Mesenchymal stem cell (in vitro differentiated cells and primary cell): ENCODE results near the gene LMBRD2. TPM values are rescaled to one million over a fixed set of nuclear protein-coding genes. Genes with fewer than 3 reads are reported as not detected.
A peak's percentile ranks its signal among the peaks of the same experiment; 100 is the strongest.
"Not testable (repeated sequence)": the region's sequence is repeated elsewhere in the genome, so short reads cannot be mapped to it uniquely, and the experiment has no call there.

Experiments used
- DNase-seq: peaks from one replicate; pipeline ENCODE4 v3.0.0-alpha.2; 2013
- H2AFZ ChIP-seq: one replicate; pipeline ENCODE4 v1.6.1; 2013; ENCODE audit warnings: low read depth, mild to moderate bottlenecking, control low read depth, inconsistent platforms, low read length, moderate library complexity
- H2AK5ac ChIP-seq: 2 replicates; pipeline ENCODE4 v1.6.1; 2013; ENCODE audit warnings: low read length, moderate library complexity, mild to moderate bottlenecking, inconsistent platforms; ENCODE audit not compliant: severe bottlenecking
- H2BK120ac ChIP-seq: one replicate; pipeline ENCODE4 v1.6.1; 2013; ENCODE audit warnings: low read depth, mild to moderate bottlenecking, inconsistent platforms, low read length, moderate library complexity
- H2BK12ac ChIP-seq, 2 experiments: one replicate each; pipeline ENCODE4 v1.6.1; 2013; ENCODE audit warnings: inconsistent platforms in 2 of 2, low read length in 2 of 2, mild to moderate bottlenecking in 2 of 2, moderate library complexity in 2 of 2, control low read depth in 1 of 2
- H2BK15ac ChIP-seq: one replicate; pipeline ENCODE4 v1.6.1; 2013; ENCODE audit warnings: mild to moderate bottlenecking, low read depth, inconsistent platforms; ENCODE audit not compliant: poor library complexity, severe bottlenecking
- H2BK5ac ChIP-seq: 2 replicates; pipeline ENCODE4 v1.6.1; 2013; ENCODE audit warnings: low read depth, mild to moderate bottlenecking, low read length, control low read depth, inconsistent platforms; ENCODE audit not compliant: poor library complexity, severe bottlenecking
- H3K14ac ChIP-seq, 2 experiments: one replicate each; pipeline ENCODE4 v1.6.1; 2013; ENCODE audit warnings: inconsistent platforms in 2 of 2, low read length in 2 of 2, control low read depth in 1 of 2, mild to moderate bottlenecking in 1 of 2, moderate library complexity in 1 of 2
- H3K18ac ChIP-seq, 2 experiments: one replicate each; pipeline ENCODE4 v1.6.1; 2013; ENCODE audit warnings: inconsistent platforms in 2 of 2, low read length in 2 of 2, control low read depth in 1 of 2, low read depth in 1 of 2, mild to moderate bottlenecking in 1 of 2
- H3K23ac ChIP-seq, 2 experiments: one replicate each; pipeline ENCODE4 v1.6.1; 2013; ENCODE audit warnings: inconsistent platforms in 2 of 2, low read length in 2 of 2, mild to moderate bottlenecking in 2 of 2, moderate library complexity in 2 of 2, control low read depth in 1 of 2
- H3K27ac ChIP-seq: 2 replicates; pipeline ENCODE4 v1.5.1; 2013; ENCODE audit warnings: mild to moderate bottlenecking, moderate library complexity, low read length, control low read depth, inconsistent platforms; ENCODE audit not compliant: poor library complexity, severe bottlenecking
- H3K27me3 ChIP-seq, 2 experiments: 2 replicates each; pipeline versions ENCODE4 v1.6.1 to v1.7.0; 2013; ENCODE audit warnings: low read length in 2 of 2, mild to moderate bottlenecking in 2 of 2, moderate library complexity in 2 of 2, control low read depth in 1 of 2, inconsistent platforms in 1 of 2; ENCODE audit not compliant: control insufficient read depth in 1 of 2, insufficient read depth in 1 of 2
- H3K36me3 ChIP-seq, 2 experiments: 2 replicates each; pipeline versions ENCODE4 v1.6.1 to v1.7.0; 2013; ENCODE audit warnings: low read length in 2 of 2, control low read depth in 1 of 2, inconsistent platforms in 1 of 2, low read depth in 1 of 2, mild to moderate bottlenecking in 1 of 2; ENCODE audit not compliant: insufficient read depth in 2 of 2, control insufficient read depth in 1 of 2
- H3K4ac ChIP-seq, 2 experiments: one replicate each; pipeline ENCODE4 v1.6.1; 2013; ENCODE audit warnings: inconsistent platforms in 2 of 2, low read length in 2 of 2, mild to moderate bottlenecking in 2 of 2, moderate library complexity in 2 of 2, control low read depth in 1 of 2, low read depth in 1 of 2
- H3K4me1 ChIP-seq: 2 replicates; pipeline ENCODE4 v1.6.1; 2013; ENCODE audit warnings: low read depth, low read length, control low read depth; ENCODE audit not compliant: control insufficient read depth, insufficient read depth
- H3K4me2 ChIP-seq: 2 replicates; pipeline ENCODE4 v1.6.1; 2013; ENCODE audit warnings: low read length, mild to moderate bottlenecking, inconsistent platforms; ENCODE audit not compliant: poor library complexity, severe bottlenecking
- H3K4me3 ChIP-seq, 2 experiments: 2 replicates each; pipeline versions ENCODE4 v1.5.1 to v1.7.0; 2013; ENCODE audit warnings: low read length in 2 of 2, mild to moderate bottlenecking in 2 of 2, control low read depth in 1 of 2, low read depth in 1 of 2; ENCODE audit not compliant: insufficient read depth in 1 of 2
- H3K79me1 ChIP-seq: replicated peaks from 2 replicates; pipeline ENCODE4 v1.6.1; 2013; ENCODE audit warnings: mild to moderate bottlenecking, control low read depth, low read length, inconsistent platforms; ENCODE audit not compliant: poor library complexity, severe bottlenecking
- H3K9ac ChIP-seq: 2 replicates; pipeline ENCODE4 v1.7.0; 2013; ENCODE audit warnings: mild to moderate bottlenecking, low read length, moderate library complexity
- H3K9me3 ChIP-seq: 2 replicates; pipeline ENCODE4 v1.7.0; 2013; ENCODE audit warnings: mild to moderate bottlenecking, low read length; ENCODE audit not compliant: control insufficient read depth
- H4K8ac ChIP-seq: one replicate; pipeline ENCODE4 v1.6.1; 2013; ENCODE audit warnings: inconsistent platforms, mild to moderate bottlenecking, low read length, moderate library complexity
- H4K91ac ChIP-seq: one replicate; pipeline ENCODE4 v1.6.1; 2013; ENCODE audit warnings: mild to moderate bottlenecking, low read length, inconsistent platforms
- WGBS: methylation state at CpG from one replicate; pipeline ENCODE4 v1.1.7; 2013; ENCODE audit warnings: mixed read lengths; 5-methylcytosine and 5-hydroxymethylcytosine counted together
- polyA plus RNA-seq, 2 experiments: library from polyadenylated mRNA; stranded (reverse); fragments of 200-250 nt; gene quantifications; one replicate each; pipeline ENCODE4 v1.2.3, GENCODE V29; 2013

Gene LMBRD2
- 3.8 TPM for polyA plus RNA-seq (2013, experiment 1 of 2)
- polyA plus RNA-seq (2013, experiment 2 of 2), result 3.6 TPM

DNA sequence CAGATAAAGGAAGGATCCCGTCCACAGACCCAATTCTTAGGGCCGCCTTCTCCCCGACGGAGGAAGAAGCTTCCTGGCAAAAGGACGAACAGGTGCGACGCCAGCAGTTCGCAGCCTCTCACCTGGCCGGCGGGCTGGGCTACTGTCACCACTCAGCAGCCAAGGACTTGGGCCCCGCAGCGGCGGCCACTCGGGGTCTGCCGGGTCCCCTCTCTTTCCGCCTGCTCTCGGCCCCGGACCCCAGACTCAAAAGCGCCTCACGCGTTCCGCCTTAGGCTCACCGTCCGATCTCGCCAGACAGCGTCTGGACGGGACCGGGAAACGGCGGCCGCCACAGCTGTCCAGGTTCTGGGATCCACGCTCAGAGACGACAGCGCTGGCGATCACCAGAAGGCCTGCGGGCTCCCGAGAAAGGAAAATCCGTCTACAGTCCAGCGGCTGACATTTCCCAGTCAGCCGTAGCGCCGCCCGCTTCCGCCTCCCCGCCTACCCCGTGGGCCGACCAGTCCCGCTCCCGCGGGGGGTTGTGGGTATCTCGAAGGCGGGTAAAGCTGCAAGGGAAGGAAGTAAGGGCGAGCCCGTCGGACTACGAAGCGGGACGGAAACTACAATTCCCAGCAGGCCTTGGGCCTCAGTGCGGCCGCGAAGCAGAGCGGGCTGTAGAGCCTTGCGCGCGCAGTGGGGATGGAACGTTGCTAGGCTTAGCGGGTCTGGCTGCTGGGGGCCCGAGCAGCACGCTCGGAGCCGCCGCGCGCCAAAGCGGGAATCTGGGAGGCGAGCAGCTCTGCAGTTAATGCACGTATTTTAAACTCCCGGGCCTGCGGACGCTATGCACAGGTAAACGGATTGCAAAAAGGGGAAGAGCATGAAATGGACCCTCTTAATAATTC, at the start of gene LMBRD2, which contains the start of gene SKP2:
LMBRD2 (minus strand) TSS at position 454 of the 890 bp plus-strand sequence. CDS start 8,538 bp downstream, outside the sequence.
SKP2 (plus strand) TSS at position 678 of the 890 bp plus-strand sequence; CDS start at position 830, 152 bp downstream.
- peak within 1 kb of the TSS; percentile 93 for H3K4me2 ChIP-seq
- peak; percentile 99 for DNase-seq
- WGBS, result under 1% methylated on average over 80 of the region's 81 CpGs

DNA sequence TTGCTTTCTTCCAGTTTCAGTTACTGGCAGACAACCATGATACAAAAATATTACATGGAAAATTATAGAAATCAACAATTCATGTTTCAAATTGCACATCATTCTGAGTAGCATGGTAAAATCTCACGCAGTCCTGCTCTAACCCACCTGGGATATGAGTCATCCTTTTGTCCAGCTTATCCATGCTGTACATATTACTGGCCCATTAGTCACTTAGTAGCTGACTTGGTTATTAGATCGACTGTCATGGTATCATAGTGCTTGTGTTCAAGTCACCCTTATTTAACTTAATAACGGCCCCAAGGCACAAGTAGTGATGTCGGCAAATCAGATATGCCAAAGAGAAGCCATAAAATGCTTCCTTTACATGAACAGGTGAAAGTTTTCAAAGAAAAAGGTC, 48.8 kb upstream of the LMBRD2 start:
- Histone ChIP-seq H3K4me2 (no peak overlapping the region), H4K91ac (no peak overlapping the region), H2BK12ac (no peak overlapping the region), H3K79me1 (peaks cover 4% of the 10 kb centered on the region), H4K8ac (no peak overlapping the region), H3K18ac (no peak overlapping the region), H2BK120ac (no peak overlapping the region), H3K9me3 (no peaks in the 10 kb centered on the region), H3K23ac (no peak overlapping the region), H3K14ac (no peak overlapping the region), H3K9ac (no peak overlapping the region), H3K27ac (no peak overlapping the region), H3K4ac (no peak overlapping the region), H3K36me3 (peaks cover 2 to 72% of the 10 kb centered on the region in 2 experiments), H2AFZ (no peak overlapping the region), H2BK15ac (no peak overlapping the region), H3K4me3 (no peak overlapping the region), H2BK5ac (no peak overlapping the region), H3K27me3 (no peaks in the 10 kb centered on the region), H2AK5ac (no peak overlapping the region), H3K4me1 (no peaks in the 10 kb centered on the region)
- DNase-seq, result no peak
- 92% methylated on average over 4 of the region's 4 CpGs for WGBS

More for the DNA sequence above, at the start of gene LMBRD2, which contains the start of gene SKP2:
- Histone ChIP-seq H2BK15ac (peak within 1 kb of the TSS; percentile 29), H3K14ac (no peak within 1 kb of the TSS), H2AK5ac (no peak within 1 kb of the TSS), H3K18ac (peak within 1 kb of the TSS; percentile 46 to 71), H4K91ac (no peak within 1 kb of the TSS), H3K9me3 (no peaks in the 10 kb centered on the region), H3K4ac (peak within 1 kb of the TSS; percentile 5 to 47), H2BK120ac (no peak within 1 kb of the TSS), H2BK12ac (no peak within 1 kb of the TSS), H3K79me1 (peaks cover 15% of the 10 kb centered on the region), H3K4me3 (peak within 1 kb of the TSS; percentile 81 to 91), H3K9ac (peak within 1 kb of the TSS; percentile 91), H3K4me1 (peaks cover 9% of the 10 kb centered on the region), H3K36me3 (peaks cover 6 to 20% of the 10 kb centered on the region in 2 experiments), H4K8ac (peak within 1 kb of the TSS; percentile 85), H2BK5ac (no peak within 1 kb of the TSS), H2AFZ (peak within 1 kb of the TSS; percentile 92), H3K27ac (peak within 1 kb of the TSS; percentile 73), H3K23ac (peak within 1 kb of the TSS in 1 of 2 experiments; percentile 34), H3K27me3 (no peaks in the 10 kb centered on the region)

DNA sequence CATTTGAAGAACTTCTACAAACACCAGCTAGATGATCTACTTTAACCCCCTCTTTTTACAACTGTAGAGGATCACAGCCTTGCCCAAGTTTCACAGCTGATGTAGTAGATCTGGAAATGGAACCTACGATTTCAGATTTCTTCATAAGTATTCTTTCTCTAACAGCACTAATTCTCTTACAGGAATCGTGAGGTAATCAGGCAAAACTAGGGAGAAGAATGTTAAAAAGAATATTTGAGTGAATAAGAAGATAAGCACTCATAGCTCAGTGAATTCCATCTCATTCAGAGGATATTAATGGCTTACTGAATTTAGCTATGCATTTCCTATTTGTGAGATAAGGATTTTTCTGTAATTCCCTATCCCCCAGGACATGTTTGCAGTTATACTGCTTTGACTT, 47.9 kb upstream of the LMBRD2 start:
- Histone ChIP-seq H2AK5ac (no peak overlapping the region), H2AFZ (no peak overlapping the region), H3K4me3 (no peak overlapping the region), H2BK12ac (no peak overlapping the region), H3K14ac (no peak overlapping the region), H2BK15ac (no peak overlapping the region), H3K36me3 (peaks cover 2 to 72% of the 10 kb centered on the region in 2 experiments), H3K4me2 (no peak overlapping the region), H2BK5ac (no peak overlapping the region), H3K18ac (no peak overlapping the region), H3K27me3 (no peaks in the 10 kb centered on the region), H3K79me1 (no peaks in the 10 kb centered on the region), H4K91ac (no peak overlapping the region), H3K27ac (no peak overlapping the region), H3K4ac (no peak overlapping the region), H4K8ac (no peak overlapping the region), H3K4me1 (no peaks in the 10 kb centered on the region), H2BK120ac (no peak overlapping the region), H3K9ac (no peak overlapping the region), H3K9me3 (no peaks in the 10 kb centered on the region), H3K23ac (no peak overlapping the region)
- 100% methylated on average over 1 of the region's 2 CpGs for WGBS
- no peak for DNase-seq

DNA sequence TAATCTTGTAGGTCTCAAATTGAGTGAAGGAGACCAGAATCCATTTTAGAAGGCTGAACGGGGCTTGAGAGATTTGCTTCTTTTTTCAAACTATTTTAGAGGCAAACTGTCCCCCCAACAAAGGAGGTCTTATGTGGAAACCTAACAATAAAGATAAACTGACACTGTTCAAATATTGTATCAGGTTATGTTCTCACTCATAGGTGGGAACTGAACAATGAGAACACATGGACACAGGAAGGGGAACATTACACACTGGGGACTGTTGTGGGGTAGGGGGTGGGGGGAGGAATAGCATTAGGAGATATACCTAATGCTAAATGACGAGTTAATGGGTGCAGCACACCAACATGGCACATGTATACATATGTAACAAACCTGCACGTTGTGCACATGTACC, 47.1 kb upstream of the LMBRD2 start:
- H3K4me1 ChIP-seq, H3K4ac ChIP-seq, H2BK15ac ChIP-seq, H3K79me1 ChIP-seq, H3K23ac ChIP-seq, H3K4me3 ChIP-seq, H2AK5ac ChIP-seq, H3K27me3 ChIP-seq, H3K14ac ChIP-seq, H3K9me3 ChIP-seq, H4K8ac ChIP-seq, H2AFZ ChIP-seq, H4K91ac ChIP-seq, DNase-seq, H3K27ac ChIP-seq, H3K4me2 ChIP-seq, H3K9ac ChIP-seq, H2BK5ac ChIP-seq, H2BK120ac ChIP-seq, H2BK12ac ChIP-seq, H3K18ac ChIP-seq: not testable (repeated sequence)
- H3K36me3 ChIP-seq, result peaks cover 2 to 77% of the 10 kb centered on the region in 2 experiments
- no CpG with 5 or more reads among the region's 3 CpGs for WGBS
